Loucy (cell line): ENCODE data around the gene CNBD2.

Experiments
- H2AFZ ChIP-seq: fragments of 200-600 bp; sonication (generic); 2 replicates; pipeline ENCODE4 v1.6.0; 2016; ENCODE audit warnings: antibody characterized with exemption, mild to moderate bottlenecking, low read length, moderate library complexity
- H3F3A ChIP-seq: fragments of 200-600 bp; 2 replicates; pipeline ENCODE4 v1.6.0; 2016; ENCODE audit warnings: antibody characterized with exemption, low read depth, mild to moderate bottlenecking
- H3K27me3 ChIP-seq: fragments of 200-600 bp; sonication (generic); 2 replicates; pipeline ENCODE4 v1.6.1; 2014; ENCODE audit warnings: low read length, mild to moderate bottlenecking; ENCODE audit not compliant: insufficient read depth, poor library complexity, severe bottlenecking
- H3K36me3 ChIP-seq: fragments of 200-600 bp; sonication (generic); 2 replicates; pipeline ENCODE4 v1.6.1; 2016; ENCODE audit warnings: low read length; ENCODE audit not compliant: insufficient read depth
- H3K4me1 ChIP-seq: fragments of 200-600 bp; sonication (generic); 2 replicates; pipeline ENCODE4 v1.5.1; 2014; ENCODE audit warnings: low read length, mild to moderate bottlenecking; ENCODE audit not compliant: insufficient read depth, poor library complexity, severe bottlenecking
- H3K4me2 ChIP-seq: fragments of 200-600 bp; sonication (generic); 2 replicates; pipeline ENCODE4 v1.6.0; 2014; ENCODE audit warnings: antibody characterized with exemption, low read length, low read depth, mild to moderate bottlenecking; ENCODE audit not compliant: poor library complexity, severe bottlenecking
- H3K4me3 ChIP-seq: fragments of 200-600 bp; sonication (generic); 2 replicates; pipeline ENCODE4 v1.5.1; 2014; ENCODE audit warnings: low read length, mild to moderate bottlenecking, mixed read lengths; ENCODE audit not compliant: poor library complexity, severe bottlenecking
- H3K79me2 ChIP-seq: fragments of 200-600 bp; sonication (generic); 2 replicates; pipeline ENCODE4 v1.6.1; 2014; ENCODE audit warnings: low read length; ENCODE audit not compliant: insufficient read depth
- H3K9ac ChIP-seq: fragments of 200-600 bp; sonication (generic); 2 replicates; pipeline ENCODE4 v1.6.0; 2014; ENCODE audit warnings: mild to moderate bottlenecking, low read depth, low read length, moderate library complexity; ENCODE audit not compliant: poor library complexity, severe bottlenecking
- H3K9me2 ChIP-seq: fragments of 200-600 bp; sonication (generic); replicated peaks from 2 replicates; pipeline ENCODE4 v1.6.1; 2016; ENCODE audit warnings: low read depth, low read length, mixed read lengths
- H3K9me3 ChIP-seq: fragments of 200-600 bp; sonication (generic); 2 replicates; pipeline ENCODE4 v1.6.1; 2014; ENCODE audit warnings: mild to moderate bottlenecking, antibody characterized with exemption, low read length, low read depth; ENCODE audit not compliant: insufficient read depth
- H4K20me1 ChIP-seq: fragments of 200-600 bp; sonication (generic); 2 replicates; pipeline ENCODE4 v1.6.0; 2014; ENCODE audit warnings: antibody characterized with exemption, low read length, mild to moderate bottlenecking; ENCODE audit not compliant: insufficient read depth, poor library complexity, severe bottlenecking
- EZH2phosphoT487 ChIP-seq: fragments of 200-600 bp; IDR thresholded peaks from 2 replicates; pipeline ENCODE4 v1.6.1; 2018; ENCODE audit warnings: antibody characterized with exemption, mild to moderate bottlenecking, moderate library complexity, borderline replicate concordance
- TF ChIP-seq, protein P1 (sequence below): fragments of 200-600 bp; sonication (generic); conservative IDR thresholded peaks from 2 replicates; pipeline ENCODE4 v1.5.1; 2014; ENCODE audit warnings: mild to moderate bottlenecking, antibody characterized with exemption, low read length

Gene CNBD2

GRCh38 chr20:36062799-36063198 lies 94.4 kb downstream of the CNBD2 start:
- TF ChIP-seq, protein P1, sequence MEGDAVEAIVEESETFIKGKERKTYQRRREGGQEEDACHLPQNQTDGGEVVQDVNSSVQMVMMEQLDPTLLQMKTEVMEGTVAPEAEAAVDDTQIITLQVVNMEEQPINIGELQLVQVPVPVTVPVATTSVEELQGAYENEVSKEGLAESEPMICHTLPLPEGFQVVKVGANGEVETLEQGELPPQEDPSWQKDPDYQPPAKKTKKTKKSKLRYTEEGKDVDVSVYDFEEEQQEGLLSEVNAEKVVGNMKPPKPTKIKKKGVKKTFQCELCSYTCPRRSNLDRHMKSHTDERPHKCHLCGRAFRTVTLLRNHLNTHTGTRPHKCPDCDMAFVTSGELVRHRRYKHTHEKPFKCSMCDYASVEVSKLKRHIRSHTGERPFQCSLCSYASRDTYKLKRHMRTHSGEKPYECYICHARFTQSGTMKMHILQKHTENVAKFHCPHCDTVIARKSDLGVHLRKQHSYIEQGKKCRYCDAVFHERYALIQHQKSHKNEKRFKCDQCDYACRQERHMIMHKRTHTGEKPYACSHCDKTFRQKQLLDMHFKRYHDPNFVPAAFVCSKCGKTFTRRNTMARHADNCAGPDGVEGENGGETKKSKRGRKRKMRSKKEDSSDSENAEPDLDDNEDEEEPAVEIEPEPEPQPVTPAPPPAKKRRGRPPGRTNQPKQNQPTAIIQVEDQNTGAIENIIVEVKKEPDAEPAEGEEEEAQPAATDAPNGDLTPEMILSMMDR: no peak
- TF ChIP-seq EZH2phosphoT487: no peak
- no peaks in the 10 kb centered on the region for H3K9me3 ChIP-seq
- H3K79me2 ChIP-seq: no peaks in the 10 kb centered on the region
- no peak overlapping the region for H2AFZ ChIP-seq
- H3K4me2 ChIP-seq: no peak overlapping the region
- no peaks in the 10 kb centered on the region for H3F3A ChIP-seq
- H3K4me3 ChIP-seq: no peak overlapping the region
- H3K4me1 ChIP-seq: peaks cover 5% of the 10 kb centered on the region
- no peaks in the 10 kb centered on the region for H4K20me1 ChIP-seq
- H3K9ac ChIP-seq: no peak overlapping the region
- H3K9me2 ChIP-seq: no peaks in the 10 kb centered on the region
- H3K27me3 ChIP-seq: no peaks in the 10 kb centered on the region
- no peaks in the 10 kb centered on the region for H3K36me3 ChIP-seq

GRCh38 chr20:36063916-36064657 lies 95.7 kb downstream of the CNBD2 start:
- peak overlapping the region; percentile 22 for H3K9ac ChIP-seq

DNA sequence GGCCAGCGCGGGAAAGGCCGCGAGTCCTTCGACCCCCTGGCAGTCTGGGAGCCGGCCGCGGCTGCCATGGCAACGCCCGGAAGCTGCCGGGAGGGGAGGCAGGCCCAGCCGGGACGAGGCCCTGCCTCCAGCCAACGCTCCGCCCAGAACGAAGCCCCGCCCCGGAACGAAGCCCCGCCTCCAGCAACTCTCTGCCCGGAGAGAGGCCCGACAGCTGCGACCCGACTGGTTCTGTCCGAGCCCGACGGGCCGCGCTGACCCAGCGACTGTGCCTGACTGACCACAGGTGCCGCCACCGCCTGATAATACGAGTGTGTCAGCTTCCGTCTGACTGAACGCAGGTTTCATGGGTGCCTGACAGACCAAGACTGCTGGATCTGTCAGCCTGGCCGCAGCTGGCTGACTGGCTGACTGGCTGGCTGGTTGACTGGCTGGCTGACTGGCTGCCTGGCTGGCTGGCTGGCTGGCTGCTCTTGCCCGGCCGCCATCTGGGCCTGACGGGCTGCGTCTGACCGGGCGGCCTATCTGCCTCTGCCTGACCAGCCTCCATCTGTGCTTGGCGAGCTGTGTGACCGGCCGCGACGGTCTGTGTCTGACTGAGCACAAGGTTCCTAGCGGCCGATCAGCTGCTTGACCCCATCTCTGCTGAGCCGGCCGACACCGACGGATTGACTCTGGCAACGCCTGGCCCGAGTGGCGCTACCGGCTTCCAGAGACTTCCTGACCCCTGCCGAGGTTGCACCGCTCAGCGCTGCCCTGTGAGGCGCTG lies 96.5 kb downstream of the CNBD2 start:
- H3K27me3 ChIP-seq: no peaks in the 10 kb centered on the region
- peak overlapping the region; percentile 73 for H3K4me3 ChIP-seq
- no peaks in the 10 kb centered on the region for H3K9me2 ChIP-seq
- peak overlapping the region; percentile 79 for H3K4me2 ChIP-seq
- H4K20me1 ChIP-seq: no peaks in the 10 kb centered on the region
- no peaks in the 10 kb centered on the region for H3K79me2 ChIP-seq
- H3K9me3 ChIP-seq: no peaks in the 10 kb centered on the region
- H3K9ac ChIP-seq: peak overlapping the region; percentile 22
- peak overlapping the region; percentile 95 for H2AFZ ChIP-seq
- H3K36me3 ChIP-seq: no peaks in the 10 kb centered on the region
- H3K4me1 ChIP-seq: peaks cover 5% of the 10 kb centered on the region
- no peaks in the 10 kb centered on the region for H3F3A ChIP-seq
- TF ChIP-seq, protein P1: no peak
- no peak for TF ChIP-seq EZH2phosphoT487

More at GRCh38 chr20:36063916-36064657, 95.7 kb downstream of the CNBD2 start:
- Histone ChIP-seq H3K4me3 (peak overlapping the region; percentile 73), H3K4me2 (peak overlapping the region; percentile 79), H3K9me2 (no peaks in the 10 kb centered on the region), H3K4me1 (peaks cover 5% of the 10 kb centered on the region), H3K9me3 (no peaks in the 10 kb centered on the region), H3K27me3 (no peaks in the 10 kb centered on the region), H2AFZ (peak overlapping the region; percentile 95), H3F3A (no peaks in the 10 kb centered on the region), H3K36me3 (no peaks in the 10 kb centered on the region), H3K79me2 (no peaks in the 10 kb centered on the region), H4K20me1 (no peaks in the 10 kb centered on the region)
- no peak for TF ChIP-seq EZH2phosphoT487
- TF ChIP-seq, protein P1: no peak
